ENCODE data around the gene C17orf67.

The C17orf67 gene

GRCh38 chr17:56778898-56779297, 54.8 kb downstream of the C17orf67 start:
- TF ChIP-seq TEAD4 (IDR thresholded peaks at IDR 0.05): no peak
- TF ChIP-seq REST (IDR thresholded peaks at IDR 0.05; ENCODE audit: low read depth): no peak
- no peak for TF ChIP-seq YY1 (IDR thresholded peaks at IDR 0.05; ENCODE audit: low read depth)
- TF ChIP-seq TAF1 (IDR thresholded peaks at IDR 0.05; ENCODE audit: low read depth): no peak
- TF ChIP-seq FOXM1 (IDR thresholded peaks at IDR 0.05; ENCODE audit: borderline replicate concordance, low read depth): no peak
- TF ChIP-seq ZBTB7A (IDR thresholded peaks at IDR 0.05; ENCODE audit: low read depth): no peak
- no peak for TF ChIP-seq RAD21 (IDR thresholded peaks at IDR 0.05; ENCODE audit: low read depth)

GRCh38 chr17:56777859-56778258, 55.9 kb downstream of the C17orf67 start:
- no peak for TF ChIP-seq YY1 (IDR thresholded peaks at IDR 0.05; ENCODE audit: low read depth)
- no peak for TF ChIP-seq CREB1 (IDR thresholded peaks at IDR 0.05; ENCODE audit: low read depth)
- no peak for TF ChIP-seq TAF1 (IDR thresholded peaks at IDR 0.05; ENCODE audit: low read depth)
- TF ChIP-seq USF1 (IDR thresholded peaks at IDR 0.05): no peak
- TF ChIP-seq NFIC (IDR thresholded peaks at IDR 0.05): no peak
- TF ChIP-seq CEBPB (IDR thresholded peaks at IDR 0.05): no peak
- no peak for TF ChIP-seq EP300 (IDR thresholded peaks at IDR 0.05; ENCODE audit: borderline replicate concordance)
- TF ChIP-seq ZBTB7A (IDR thresholded peaks at IDR 0.05; ENCODE audit: low read depth): no peak
- no peak for TF ChIP-seq FOXM1 (IDR thresholded peaks at IDR 0.05; ENCODE audit: borderline replicate concordance, low read depth)
- no peak for TF ChIP-seq TCF12 (IDR thresholded peaks at IDR 0.05; ENCODE audit: low read depth)
- no peak for TF ChIP-seq EGR1 (IDR thresholded peaks at IDR 0.05)
- TF ChIP-seq RAD21 (IDR thresholded peaks at IDR 0.05; ENCODE audit: low read depth): no peak
- TF ChIP-seq TEAD4 (IDR thresholded peaks at IDR 0.05): no peak

- TF ChIP-seq MAX (IDR thresholded peaks at IDR 0.05): no peak
- no peak for TF ChIP-seq CREB1 (IDR thresholded peaks at IDR 0.05; ENCODE audit: low read depth)
- no peak for TF ChIP-seq TCF12 (IDR thresholded peaks at IDR 0.05; ENCODE audit: low read depth)
- no peak for TF ChIP-seq EGR1 (IDR thresholded peaks at IDR 0.05)
- TF ChIP-seq YY1 (IDR thresholded peaks at IDR 0.05; ENCODE audit: low read depth): no peak
- TF ChIP-seq USF1 (IDR thresholded peaks at IDR 0.05): no peak
- no peak for TF ChIP-seq EP300 (IDR thresholded peaks at IDR 0.05; ENCODE audit: borderline replicate concordance)
- no peak for TF ChIP-seq CEBPB (IDR thresholded peaks at IDR 0.05)
- no peak for TF ChIP-seq ZBTB7A (IDR thresholded peaks at IDR 0.05; ENCODE audit: low read depth)
- no peak for TF ChIP-seq NFIC (IDR thresholded peaks at IDR 0.05)
- no peak for TF ChIP-seq REST (IDR thresholded peaks at IDR 0.05; ENCODE audit: low read depth)
- TF ChIP-seq TAF1 (IDR thresholded peaks at IDR 0.05; ENCODE audit: low read depth): no peak
- TF ChIP-seq TEAD4 (IDR thresholded peaks at IDR 0.05): no peak
Observed at GRCh38 chr17:56774650-56775049, 59.1 kb downstream of the C17orf67 start.

GRCh38 chr17:56773124-56773523, 60.6 kb downstream of the C17orf67 start:
- TF ChIP-seq YY1 (IDR thresholded peaks at IDR 0.05; ENCODE audit: low read depth): no peak
- no peak for TF ChIP-seq ZBTB7A (IDR thresholded peaks at IDR 0.05; ENCODE audit: low read depth)
- no peak for TF ChIP-seq EP300 (IDR thresholded peaks at IDR 0.05; ENCODE audit: borderline replicate concordance)
- no peak for TF ChIP-seq TAF1 (IDR thresholded peaks at IDR 0.05; ENCODE audit: low read depth)

GRCh38 chr17:56772442-56772841, 61.3 kb downstream of the C17orf67 start:
- TF ChIP-seq FOXM1 (IDR thresholded peaks at IDR 0.05; ENCODE audit: borderline replicate concordance, low read depth): no peak
- no peak for TF ChIP-seq RAD21 (IDR thresholded peaks at IDR 0.05; ENCODE audit: low read depth)
- TF ChIP-seq CREB1 (IDR thresholded peaks at IDR 0.05; ENCODE audit: low read depth): no peak
- TF ChIP-seq EP300 (IDR thresholded peaks at IDR 0.05; ENCODE audit: borderline replicate concordance): no peak
- no peak for TF ChIP-seq TCF12 (IDR thresholded peaks at IDR 0.05; ENCODE audit: low read depth)
- TF ChIP-seq REST (IDR thresholded peaks at IDR 0.05; ENCODE audit: low read depth): no peak
- no peak for TF ChIP-seq MAX (IDR thresholded peaks at IDR 0.05)
- TF ChIP-seq USF1 (IDR thresholded peaks at IDR 0.05): no peak
- TF ChIP-seq YY1 (IDR thresholded peaks at IDR 0.05; ENCODE audit: low read depth): no peak
- no peak for TF ChIP-seq ZBTB7A (IDR thresholded peaks at IDR 0.05; ENCODE audit: low read depth)
- no peak for TF ChIP-seq CEBPB (IDR thresholded peaks at IDR 0.05)
- no peak for TF ChIP-seq EGR1 (IDR thresholded peaks at IDR 0.05)
- no peak for TF ChIP-seq TAF1 (IDR thresholded peaks at IDR 0.05; ENCODE audit: low read depth)
- no peak for TF ChIP-seq NFIC (IDR thresholded peaks at IDR 0.05)
- TF ChIP-seq TEAD4 (IDR thresholded peaks at IDR 0.05): no peak
